HG02973 (cell line): ENCODE measurements around the gene VAV2.

Experiments used
- ATAC-seq: cut with Tn5 transposase; IDR thresholded peaks from one replicate; pipeline ENCODE4 v1.9.1; 2021; ENCODE audit warnings: moderate library complexity; ENCODE audit not compliant: unreplicated experiment

The VAV2 gene

GRCh38 chr9:133841167-133841812, 150.8 kb downstream of the VAV2 start:
- no peak for ATAC-seq

- no peak for ATAC-seq
Measured at GRCh38 chr9:133839822-133840329, 152.2 kb downstream of the VAV2 start.

DNA sequence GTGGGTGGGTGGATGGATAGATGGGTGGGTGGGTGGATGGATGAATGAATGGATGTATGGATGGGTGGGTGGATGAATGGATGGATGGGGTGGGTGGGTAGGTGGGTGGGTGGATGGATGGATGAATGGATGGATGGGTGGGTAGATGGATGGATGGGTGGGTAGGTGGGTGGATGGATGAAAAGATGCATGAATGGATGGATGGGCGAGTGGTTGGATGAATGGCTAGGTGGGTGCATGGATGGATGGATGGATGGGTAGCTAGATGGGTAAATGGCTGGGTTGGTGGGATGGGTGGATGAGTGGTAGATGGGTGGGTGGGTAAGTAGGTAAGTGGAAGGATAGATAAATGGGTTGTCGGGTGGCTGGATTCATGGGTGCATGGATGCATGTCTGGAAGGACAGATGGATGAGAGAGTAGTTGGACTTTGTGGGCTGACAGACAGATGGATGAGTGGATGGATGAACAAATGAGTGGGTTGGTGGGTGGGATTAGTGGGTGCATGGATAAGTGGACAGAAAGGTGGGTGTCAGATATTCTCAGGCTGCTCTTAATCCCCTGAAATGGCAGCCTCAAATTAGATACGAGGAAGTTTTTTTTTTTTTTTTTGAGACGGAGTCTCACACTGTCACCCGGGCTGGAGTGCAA, 153.1 kb downstream of the VAV2 start:
- no peak for ATAC-seq

GRCh38 chr9:133837627-133838597, 154.2 kb downstream of the VAV2 start:
- ATAC-seq: no peak

GRCh38 chr9:133836818-133837217, 155.3 kb downstream of the VAV2 start:
- no peak for ATAC-seq

DNA sequence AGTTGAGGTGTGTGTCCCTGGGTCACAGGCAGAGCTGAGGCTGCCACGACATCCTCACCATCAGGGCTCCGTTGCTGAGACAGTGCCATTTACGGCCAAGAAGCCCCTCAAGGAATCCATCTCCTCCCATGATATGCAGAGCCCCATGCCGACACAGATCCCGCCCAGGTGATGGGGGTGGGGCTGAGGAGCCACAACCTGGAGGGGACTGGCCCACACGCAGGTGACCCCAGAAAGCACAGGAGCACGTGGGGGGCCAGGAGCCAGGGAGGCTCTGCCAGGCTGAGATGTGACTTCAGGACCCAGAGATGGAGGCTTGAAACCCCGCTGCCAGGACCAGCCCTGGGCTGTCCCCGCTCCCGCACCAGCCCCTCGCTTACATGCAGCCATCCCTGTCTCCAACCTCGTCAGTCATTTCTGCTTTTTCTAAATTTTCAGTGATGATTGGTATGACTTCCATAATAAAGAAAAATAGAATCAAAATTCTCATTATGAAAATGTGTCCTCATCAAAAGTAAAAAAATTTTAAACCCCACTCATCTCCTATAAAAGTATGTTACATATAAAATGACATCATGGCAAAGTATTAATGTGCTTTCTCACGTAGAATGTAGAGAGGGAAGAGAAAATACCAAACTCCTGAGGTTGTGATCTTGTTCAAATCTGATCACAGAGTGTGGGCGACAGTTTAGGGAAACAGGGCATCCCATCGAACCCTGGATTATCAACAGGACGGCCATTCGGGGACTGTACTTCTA, 155.9 kb downstream of the VAV2 start:
- ATAC-seq: no peak

DNA sequence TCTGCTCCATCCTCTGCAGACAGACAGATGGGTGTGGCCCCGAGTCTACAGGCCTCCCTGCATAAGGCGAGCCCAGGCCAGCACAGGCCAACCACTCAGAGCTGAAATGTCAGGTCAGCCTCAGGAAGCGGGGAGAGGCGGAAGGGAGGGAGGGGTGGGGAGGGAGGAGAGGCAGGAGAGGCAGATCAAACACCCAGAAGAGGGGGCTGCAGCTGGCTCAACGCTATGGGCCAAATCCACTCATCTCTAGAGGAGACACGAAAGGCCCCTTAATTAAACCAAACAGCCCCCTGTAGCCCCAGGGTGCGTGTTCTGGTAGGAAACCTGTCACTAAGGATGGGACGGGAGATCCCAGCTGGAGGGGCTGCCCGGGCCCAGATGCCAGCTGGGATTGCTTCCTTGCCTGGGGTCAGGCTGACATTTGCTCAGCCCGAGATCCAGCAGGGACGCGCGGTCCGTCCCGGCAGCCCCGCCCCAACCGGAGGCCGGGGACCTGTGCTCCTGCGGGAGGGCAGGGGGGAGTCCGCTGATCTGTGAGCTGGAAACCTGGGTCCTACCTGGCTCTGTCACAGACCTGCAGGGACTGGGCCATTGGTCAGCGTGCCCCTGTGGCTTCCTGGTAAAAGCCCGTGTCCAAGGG, 156.7 kb downstream of the VAV2 start:
- ATAC-seq: no peak

GRCh38 chr9:133834080-133834976, 157.8 kb downstream of the VAV2 start:
- no peak for ATAC-seq

- ATAC-seq: no peak
Measured at GRCh38 chr9:133833388-133834025, 158.6 kb downstream of the VAV2 start.

DNA sequence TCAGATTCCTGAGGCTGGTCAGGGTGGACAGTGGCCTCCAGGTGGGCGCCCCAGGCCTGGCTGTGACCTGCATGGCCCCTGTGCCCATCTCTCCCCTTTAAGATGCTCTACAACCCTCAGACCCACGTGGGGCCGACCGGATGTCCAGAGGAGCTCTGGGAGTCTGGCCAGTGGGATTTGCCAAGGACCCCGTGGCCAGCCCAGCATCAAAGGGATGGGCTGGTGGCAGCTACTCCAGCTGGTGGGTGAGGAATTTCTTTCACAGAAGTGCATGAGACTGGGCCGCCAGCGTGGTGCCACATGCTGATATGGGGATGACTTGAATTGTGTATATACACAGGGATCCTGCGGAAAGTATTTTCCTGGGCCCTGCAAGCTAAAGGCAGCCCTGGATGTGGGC, 159.2 kb downstream of the VAV2 start:
- ATAC-seq: no peak

GRCh38 chr9:133830711-133831110, 161.4 kb downstream of the VAV2 start:
- ATAC-seq: no peak

- ATAC-seq: no peak
Measured at GRCh38 chr9:133830310-133830709, 161.8 kb downstream of the VAV2 start.

DNA sequence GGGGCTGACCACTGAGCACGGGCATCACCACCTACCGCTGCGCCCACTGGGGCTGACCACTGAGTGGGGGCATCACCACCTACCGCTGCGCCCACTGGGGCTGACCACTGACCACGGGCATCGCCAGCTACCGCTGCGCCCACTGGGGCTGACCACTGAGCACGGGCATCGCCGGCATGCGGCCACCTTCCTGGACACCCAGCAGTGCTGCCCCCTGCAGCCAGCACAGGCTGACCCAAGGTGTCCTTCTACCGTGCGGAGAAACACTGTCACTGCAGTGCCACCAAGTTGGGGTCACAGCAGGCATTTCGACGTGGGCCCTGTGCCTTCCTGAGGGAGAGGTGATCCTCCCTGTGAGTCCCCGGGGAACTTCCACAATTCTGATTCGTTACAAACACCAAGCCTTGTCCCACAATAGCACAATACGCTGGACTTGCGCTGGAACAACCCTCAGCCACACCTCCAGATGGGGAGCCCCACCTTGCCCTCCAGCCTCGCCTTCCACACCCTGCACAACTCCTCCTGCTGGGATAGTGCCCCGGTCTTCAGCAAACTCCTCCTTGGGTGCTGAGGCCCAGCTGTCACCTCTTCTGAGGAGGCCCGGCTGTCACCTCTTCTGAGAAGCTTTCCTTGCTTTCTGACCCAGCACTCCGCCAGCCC, 163.7 kb downstream of the VAV2 start:
- no peak for ATAC-seq

DNA sequence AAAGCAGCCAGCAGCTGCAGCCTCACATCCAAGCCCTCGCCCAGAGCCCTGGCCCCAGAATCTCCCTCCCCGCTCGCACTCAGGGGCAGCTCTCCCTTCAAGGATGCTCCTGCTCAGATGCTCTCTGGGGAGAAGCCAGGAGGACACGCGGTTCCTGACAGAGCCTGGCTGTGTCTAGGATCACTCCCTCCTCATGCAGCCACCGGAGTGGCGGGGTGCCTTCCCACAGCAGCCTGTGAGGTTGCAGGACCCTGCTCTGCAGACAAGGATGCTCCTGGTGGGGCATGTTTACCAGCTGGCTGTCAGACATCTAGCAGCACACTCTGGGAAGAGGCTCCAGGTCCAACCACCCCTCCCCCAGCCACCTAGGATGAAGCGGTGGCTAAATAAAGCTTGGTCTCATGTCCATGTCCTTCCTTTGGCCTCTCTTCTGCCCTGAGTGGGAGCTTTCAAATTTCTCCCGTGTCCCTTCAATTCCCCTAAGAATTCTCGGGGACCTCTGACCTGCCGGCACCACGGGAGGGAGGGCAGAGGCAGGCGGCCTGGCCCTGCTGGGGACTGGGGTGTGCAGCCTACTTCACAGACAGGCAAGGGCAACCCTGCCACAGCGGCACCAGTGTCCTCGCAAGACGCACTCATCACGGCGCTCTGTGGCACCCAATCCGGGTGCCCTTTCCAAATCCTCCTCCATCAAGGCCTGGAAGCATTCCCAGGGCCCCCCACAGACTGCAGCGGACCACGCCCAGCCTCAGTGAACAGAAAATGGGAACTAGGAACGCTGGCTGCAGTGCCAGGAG, 165.6 kb downstream of the VAV2 start:
- no peak for ATAC-seq

DNA sequence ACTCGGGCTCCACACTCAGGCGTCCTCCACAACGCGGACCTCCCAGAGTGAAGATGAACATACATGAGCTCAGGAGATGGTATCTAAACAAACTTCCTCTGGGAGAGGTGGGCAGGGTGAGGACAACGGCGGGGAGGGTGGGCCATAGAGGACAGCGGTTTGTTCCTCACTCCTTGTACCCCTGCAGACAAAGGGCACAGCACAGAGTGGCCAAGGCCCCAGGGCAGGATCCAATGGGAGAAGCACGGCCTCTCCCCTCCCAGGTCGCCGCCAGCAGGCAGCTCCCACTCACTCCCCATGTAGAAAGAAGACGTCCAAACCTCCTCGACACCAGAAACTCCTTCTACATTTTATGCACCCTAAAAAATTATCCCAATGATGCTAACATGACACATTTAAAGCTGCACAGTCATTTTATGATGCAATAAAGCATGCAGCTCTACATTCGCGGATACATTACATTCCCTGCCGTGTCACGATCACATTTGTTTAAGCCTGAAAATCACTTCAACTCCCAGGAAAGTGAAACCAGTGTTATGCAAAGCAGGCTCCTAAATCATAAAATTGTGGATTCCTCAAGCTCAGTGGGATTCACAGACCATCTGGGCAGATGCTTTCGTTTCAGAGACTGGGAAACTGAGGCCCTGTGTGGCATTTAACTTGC, 166.4 kb downstream of the VAV2 start:
- ATAC-seq: no peak

DNA sequence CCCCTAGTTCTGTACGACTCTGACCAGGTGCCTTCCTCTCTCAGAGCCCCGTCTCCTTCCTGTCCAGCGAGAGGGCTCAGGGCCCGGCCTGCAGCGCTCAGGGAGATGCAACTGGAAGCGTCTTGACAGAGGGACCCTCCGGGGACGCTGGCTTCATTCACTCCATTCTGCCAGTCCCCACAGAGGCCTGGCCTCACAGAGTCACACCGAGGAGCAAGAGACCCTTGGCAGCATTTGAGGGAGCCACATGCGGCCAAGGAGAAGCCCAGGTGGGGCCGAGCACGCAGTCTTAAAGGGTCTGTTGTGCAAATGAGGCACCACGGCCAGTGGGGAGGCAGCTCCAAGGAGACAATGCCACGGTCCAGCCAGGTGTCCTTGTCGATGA, 167.3 kb downstream of the VAV2 start:
- ATAC-seq: no peak
